ENCODE results near the gene NLGN2.

Gene NLGN2

DNA sequence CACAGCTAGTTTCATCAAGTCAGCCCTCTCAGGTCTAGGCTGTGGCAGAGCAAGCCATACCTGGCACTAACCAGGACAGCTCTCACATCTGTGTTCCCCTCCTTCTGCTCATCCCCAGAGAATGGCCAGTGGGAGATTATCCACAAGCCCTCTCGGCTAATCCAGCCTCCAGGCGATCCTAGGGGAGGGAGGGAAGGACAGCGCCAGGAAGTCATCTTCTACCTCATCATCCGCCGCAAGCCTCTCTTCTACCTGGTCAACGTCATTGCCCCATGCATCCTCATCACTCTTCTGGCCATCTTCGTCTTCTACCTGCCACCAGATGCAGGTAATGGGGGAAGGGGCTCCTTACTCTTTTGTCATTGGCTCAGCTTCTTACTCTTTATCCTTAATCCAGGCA lies 40.8 kb downstream of the NLGN2 start:
- peaks cover 12% of the 10 kb centered on the region for H3K4me1 ChIP-seq (ENCODE audit: control insufficient read depth, insufficient read depth, low read length)
- no peak overlapping the region for H3K27ac ChIP-seq (ENCODE audit: low read length)
- peaks cover 32 to 42% of the 10 kb centered on the region in 2 donors for H3K27me3 ChIP-seq (ENCODE audit: control insufficient read depth in 1 of 2, insufficient read depth in 2 of 2, low read length in 2 of 2)
- H3K4me3 ChIP-seq (ENCODE audit: low read length in 2 of 2): no peak overlapping the region
- H3K36me3 ChIP-seq (ENCODE audit: control insufficient read depth in 2 of 2, insufficient read depth in 2 of 2, low read length in 2 of 2): no peaks in the 10 kb centered on the region
- no peak overlapping the region for H3K9ac ChIP-seq (ENCODE audit: low read length in 2 of 2)
- H3K9me3 ChIP-seq (ENCODE audit: control insufficient read depth in 2 of 2, low read length in 2 of 2): no peaks in the 10 kb centered on the region

DNA sequence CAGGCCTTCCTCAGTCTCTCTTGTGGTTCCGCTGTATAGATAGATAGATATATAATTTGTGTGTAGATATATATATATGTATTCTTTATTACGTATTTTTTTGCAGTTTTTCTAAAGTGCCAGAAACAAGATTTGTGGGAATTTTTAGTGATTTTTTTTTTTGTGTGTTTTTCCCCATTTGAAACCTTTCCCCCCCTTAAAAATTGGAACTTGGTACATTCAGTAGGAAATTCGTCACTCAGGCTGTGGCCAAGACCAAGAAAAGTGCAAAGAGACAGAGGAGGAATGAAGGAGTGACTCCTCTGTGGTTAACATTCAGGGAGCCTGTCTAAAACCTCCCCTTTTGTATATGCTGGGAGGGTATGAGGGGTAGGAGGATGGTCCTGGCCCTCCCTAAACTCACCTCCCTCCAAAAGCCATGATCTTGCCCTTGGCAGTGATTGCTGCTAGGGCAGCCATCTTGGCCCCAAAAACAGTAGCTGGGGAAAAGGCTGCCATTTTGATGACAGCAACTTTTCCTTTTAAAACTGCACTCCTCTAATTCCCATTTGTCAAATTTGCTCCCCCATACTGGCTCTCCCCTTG lies 52.4 kb downstream of the NLGN2 start:
- H3K4me1 ChIP-seq (ENCODE audit: control insufficient read depth, insufficient read depth, low read length): no peaks in the 10 kb centered on the region
- no peak overlapping the region for H3K9ac ChIP-seq (ENCODE audit: low read length in 2 of 2)
- H3K27ac ChIP-seq (ENCODE audit: low read length): peak overlapping the region; percentile 18
- no peak overlapping the region for H3K4me3 ChIP-seq (ENCODE audit: low read length in 2 of 2)
- no peaks in the 10 kb centered on the region for H3K27me3 ChIP-seq (ENCODE audit: control insufficient read depth in 1 of 2, insufficient read depth in 2 of 2, low read length in 2 of 2)
- H3K9me3 ChIP-seq (ENCODE audit: control insufficient read depth in 2 of 2, low read length in 2 of 2): no peaks in the 10 kb centered on the region
- H3K36me3 ChIP-seq (ENCODE audit: control insufficient read depth in 2 of 2, insufficient read depth in 2 of 2, low read length in 2 of 2): peaks cover 0 to 6% of the 10 kb centered on the region in 2 donors

DNA sequence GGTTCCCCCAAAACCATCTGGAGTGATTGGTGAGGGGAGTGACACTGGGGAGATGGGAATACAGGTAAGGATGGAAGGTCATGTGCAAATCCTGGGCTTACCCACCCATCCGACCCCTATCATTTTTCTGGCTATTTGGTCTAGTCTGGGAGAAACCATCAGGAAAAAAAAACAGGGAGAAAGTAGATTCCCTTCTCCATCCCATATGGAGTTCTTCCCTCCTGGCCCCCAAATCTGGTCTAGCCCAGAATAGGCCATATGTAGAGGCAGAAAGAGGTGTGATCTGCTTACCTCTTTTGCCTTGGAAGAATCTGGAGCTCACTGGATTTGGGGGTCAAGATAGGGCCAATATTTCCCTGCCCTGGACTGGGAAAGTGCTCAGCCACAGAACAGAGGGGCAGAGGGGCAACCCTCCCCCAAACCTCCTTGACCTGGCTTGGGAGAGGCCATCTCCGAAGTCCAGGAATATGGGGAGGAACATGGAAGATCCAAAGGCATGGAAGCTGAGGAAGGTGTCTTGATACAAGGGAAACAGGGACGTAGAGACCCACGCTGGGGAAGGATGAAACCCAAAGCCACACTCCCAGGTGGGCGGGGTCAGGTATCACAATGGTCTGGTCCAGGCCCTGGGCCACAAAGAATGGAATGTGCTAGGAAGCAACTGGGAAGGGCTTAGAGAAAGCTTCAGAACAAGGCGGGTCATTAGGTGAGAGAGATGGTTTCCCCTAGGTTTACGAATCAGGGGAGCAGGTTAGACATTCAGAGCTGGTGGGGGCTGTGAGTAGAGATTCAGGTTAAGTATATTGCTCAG lies 53.4 kb downstream of the NLGN2 start:
- Histone ChIP-seq H3K9ac (ENCODE audit: low read length in 2 of 2) (no peak overlapping the region), H3K4me1 (ENCODE audit: control insufficient read depth, insufficient read depth, low read length) (peaks cover 4% of the 10 kb centered on the region), H3K27ac (ENCODE audit: low read length) (no peak overlapping the region), H3K36me3 (ENCODE audit: control insufficient read depth in 2 of 2, insufficient read depth in 2 of 2, low read length in 2 of 2) (peaks cover 0 to 6% of the 10 kb centered on the region in 2 donors), H3K9me3 (ENCODE audit: control insufficient read depth in 2 of 2, low read length in 2 of 2) (no peaks in the 10 kb centered on the region), H3K4me3 (ENCODE audit: low read length in 2 of 2) (no peak overlapping the region), H3K27me3 (ENCODE audit: control insufficient read depth in 1 of 2, insufficient read depth in 2 of 2, low read length in 2 of 2) (no peaks in the 10 kb centered on the region)

DNA sequence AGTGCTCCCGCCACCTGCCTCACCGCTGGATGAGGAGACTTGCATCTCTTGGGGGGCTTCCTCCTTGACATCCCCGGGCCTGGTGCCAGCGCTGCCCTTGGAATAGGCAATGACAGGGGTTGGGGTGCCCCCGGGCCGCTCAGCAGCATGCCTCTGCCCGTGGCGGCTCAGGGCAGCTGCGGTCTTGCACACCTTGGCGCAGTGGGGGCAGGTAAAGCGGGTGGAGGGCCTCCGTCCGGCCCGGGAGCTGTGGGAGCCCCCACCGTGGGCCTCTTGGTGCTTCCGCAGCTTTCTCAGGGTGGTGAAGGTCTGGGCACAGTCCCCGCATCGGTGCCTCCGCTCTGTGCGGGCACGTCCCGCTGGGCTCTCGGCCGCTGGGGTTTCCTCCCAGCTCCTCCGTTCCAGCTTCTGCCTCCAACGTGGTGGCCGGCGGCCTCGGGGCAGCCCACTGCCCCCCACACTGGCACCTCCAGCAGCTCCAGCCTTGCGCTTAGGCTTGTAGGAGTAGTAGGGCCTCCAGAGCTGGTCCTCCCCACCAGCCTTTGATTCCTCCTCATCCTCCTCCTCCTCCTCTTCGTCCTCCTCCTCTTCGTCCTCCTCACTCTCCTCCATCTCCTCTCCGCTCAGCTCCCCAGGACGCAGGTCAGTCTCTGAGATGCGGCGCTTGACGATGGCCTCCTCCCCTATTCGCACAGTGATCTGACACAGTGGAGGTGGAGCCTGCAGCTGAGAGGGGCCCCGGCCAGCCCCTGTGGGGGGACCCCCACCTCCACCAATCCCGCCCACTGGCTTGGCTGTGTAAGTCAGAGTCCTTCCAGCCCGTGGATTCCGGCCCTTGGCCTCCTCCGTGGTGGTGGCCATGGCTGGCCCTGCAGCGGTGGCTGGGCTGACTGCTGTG lies 55.1 kb downstream of the NLGN2 start:
- H3K36me3 ChIP-seq (ENCODE audit: control insufficient read depth in 2 of 2, insufficient read depth in 2 of 2, low read length in 2 of 2): peaks cover 4 to 9% of the 10 kb centered on the region in 2 donors
- H3K4me1 ChIP-seq (ENCODE audit: control insufficient read depth, insufficient read depth, low read length): peaks cover 16% of the 10 kb centered on the region
- no peaks in the 10 kb centered on the region for H3K9me3 ChIP-seq (ENCODE audit: control insufficient read depth in 2 of 2, low read length in 2 of 2)
- H3K27me3 ChIP-seq (ENCODE audit: control insufficient read depth in 1 of 2, insufficient read depth in 2 of 2, low read length in 2 of 2): no peaks in the 10 kb centered on the region
- H3K4me3 ChIP-seq (ENCODE audit: low read length in 2 of 2): no peak overlapping the region
- H3K9ac ChIP-seq (ENCODE audit: low read length in 2 of 2): no peak overlapping the region
- H3K27ac ChIP-seq (ENCODE audit: low read length): no peak overlapping the region

DNA sequence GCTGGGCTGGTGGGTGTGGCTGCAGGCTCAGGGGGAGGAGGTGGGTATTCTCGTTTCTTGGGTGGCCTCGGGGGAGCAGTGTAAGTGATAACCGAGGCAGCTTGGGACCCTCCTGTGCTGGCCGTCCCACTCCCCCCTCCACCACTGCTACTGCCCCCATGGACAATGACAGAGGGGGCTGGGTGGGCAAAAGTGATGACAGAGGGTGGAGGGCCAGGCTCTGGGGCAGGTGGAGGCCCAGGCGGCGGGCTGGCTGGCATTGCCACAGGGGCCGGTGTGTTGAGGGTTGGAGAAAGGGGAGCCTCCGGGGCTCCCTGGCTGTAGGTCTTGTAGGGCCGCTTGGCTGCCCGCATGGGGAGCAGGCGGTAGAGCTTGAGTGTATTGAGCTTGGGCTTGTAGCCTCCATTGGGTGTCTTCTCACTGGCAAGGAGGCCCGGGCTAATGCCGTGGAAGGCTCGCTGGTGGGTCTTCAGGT lies 55.8 kb downstream of the NLGN2 start:
- Histone ChIP-seq H3K4me1 (ENCODE audit: control insufficient read depth, insufficient read depth, low read length) (peaks cover 18% of the 10 kb centered on the region), H3K9me3 (ENCODE audit: control insufficient read depth in 2 of 2, low read length in 2 of 2) (no peaks in the 10 kb centered on the region), H3K27me3 (ENCODE audit: control insufficient read depth in 1 of 2, insufficient read depth in 2 of 2, low read length in 2 of 2) (no peaks in the 10 kb centered on the region), H3K4me3 (ENCODE audit: low read length in 2 of 2) (no peak overlapping the region), H3K27ac (ENCODE audit: low read length) (no peak overlapping the region), H3K36me3 (ENCODE audit: control insufficient read depth in 2 of 2, insufficient read depth in 2 of 2, low read length in 2 of 2) (peaks cover 4 to 9% of the 10 kb centered on the region in 2 donors), H3K9ac (ENCODE audit: low read length in 2 of 2) (no peak overlapping the region)

DNA sequence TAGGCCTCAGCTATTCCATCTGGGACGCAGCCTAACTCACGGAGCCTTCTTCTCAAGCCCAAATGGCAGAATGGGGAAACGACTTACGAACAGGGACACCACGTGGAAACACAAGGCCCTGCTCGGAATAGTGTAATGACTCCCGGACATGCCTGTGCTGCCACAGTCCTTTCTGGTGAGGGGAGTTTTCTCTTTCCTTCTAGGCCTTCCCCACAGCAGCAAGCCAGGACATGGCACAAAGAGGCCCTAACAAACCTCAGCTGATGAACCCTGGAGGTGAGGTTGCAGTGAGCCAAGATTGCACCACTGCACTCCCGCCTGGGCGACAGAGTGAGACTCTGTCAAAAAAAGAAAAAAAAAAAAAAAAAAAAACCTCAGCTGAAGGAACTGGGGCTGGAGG lies 56.4 kb downstream of the NLGN2 start:
- peaks cover 18% of the 10 kb centered on the region for H3K4me1 ChIP-seq (ENCODE audit: control insufficient read depth, insufficient read depth, low read length)
- H3K9me3 ChIP-seq (ENCODE audit: control insufficient read depth in 2 of 2, low read length in 2 of 2): no peaks in the 10 kb centered on the region
- H3K4me3 ChIP-seq (ENCODE audit: low read length in 2 of 2): no peak overlapping the region
- no peaks in the 10 kb centered on the region for H3K27me3 ChIP-seq (ENCODE audit: control insufficient read depth in 1 of 2, insufficient read depth in 2 of 2, low read length in 2 of 2)
- peaks cover 4 to 9% of the 10 kb centered on the region in 2 donors for H3K36me3 ChIP-seq (ENCODE audit: control insufficient read depth in 2 of 2, insufficient read depth in 2 of 2, low read length in 2 of 2)
- H3K9ac ChIP-seq (ENCODE audit: low read length in 2 of 2): no peak overlapping the region
- H3K27ac ChIP-seq (ENCODE audit: low read length): no peak overlapping the region

DNA sequence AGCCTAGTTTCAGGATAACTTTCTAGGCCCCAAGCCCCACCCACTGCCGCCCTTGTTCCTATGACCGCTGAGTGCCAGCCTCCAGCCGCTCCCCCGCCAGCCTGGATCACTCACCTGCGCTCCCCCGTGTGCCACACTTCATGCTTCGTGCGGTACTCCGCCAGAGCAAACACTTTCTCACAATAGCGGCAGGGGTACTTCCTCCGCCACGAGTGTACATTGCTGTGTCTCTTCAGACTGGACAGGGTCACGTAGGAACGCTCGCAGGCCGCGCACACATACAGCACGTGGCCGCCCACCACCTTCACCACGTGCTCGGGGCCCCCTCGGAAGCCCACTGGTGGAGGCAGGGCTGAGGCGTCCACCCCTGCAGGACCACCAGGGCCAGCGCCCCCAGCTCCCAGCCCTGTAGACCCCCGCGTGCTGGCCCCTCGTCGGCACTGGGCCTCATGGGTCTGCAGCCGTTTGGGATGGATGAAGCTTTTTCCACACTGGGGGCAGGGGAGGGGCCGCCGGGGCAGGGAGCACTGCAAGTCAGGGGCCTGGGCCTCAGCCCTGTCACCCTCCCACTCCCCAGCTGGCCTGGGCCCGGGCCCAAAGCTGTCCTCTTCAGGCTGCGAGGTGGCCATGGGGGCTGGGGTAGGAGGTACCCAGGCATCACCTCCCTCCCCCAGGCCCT lies 58.1 kb downstream of the NLGN2 start:
- H3K36me3 ChIP-seq (ENCODE audit: control insufficient read depth in 2 of 2, insufficient read depth in 2 of 2, low read length in 2 of 2): peaks cover 4 to 9% of the 10 kb centered on the region in 2 donors
- no peak overlapping the region for H3K9ac ChIP-seq (ENCODE audit: low read length in 2 of 2)
- peaks cover 20% of the 10 kb centered on the region for H3K4me1 ChIP-seq (ENCODE audit: control insufficient read depth, insufficient read depth, low read length)
- no peak overlapping the region for H3K27ac ChIP-seq (ENCODE audit: low read length)
- no peak overlapping the region for H3K4me3 ChIP-seq (ENCODE audit: low read length in 2 of 2)
- H3K27me3 ChIP-seq (ENCODE audit: control insufficient read depth in 1 of 2, insufficient read depth in 2 of 2, low read length in 2 of 2): no peaks in the 10 kb centered on the region
- no peaks in the 10 kb centered on the region for H3K9me3 ChIP-seq (ENCODE audit: control insufficient read depth in 2 of 2, low read length in 2 of 2)

DNA sequence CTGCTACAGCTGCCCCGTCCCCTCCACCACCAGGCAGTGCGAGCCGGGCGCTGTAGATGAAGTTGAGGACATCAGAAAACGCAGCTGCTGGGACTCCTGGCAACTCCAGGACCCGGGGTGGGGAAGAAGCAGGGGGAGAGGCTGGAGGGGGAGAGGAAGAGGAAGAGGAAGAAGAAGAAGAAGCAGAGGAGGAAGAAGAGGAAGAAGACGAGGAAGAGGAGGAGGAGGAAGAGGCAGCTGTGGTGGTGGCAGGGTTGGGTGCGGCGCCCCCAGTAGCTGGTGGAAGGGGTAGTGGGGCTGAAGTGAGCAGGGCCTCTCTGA lies 58.6 kb downstream of the NLGN2 start:
- Histone ChIP-seq H3K27ac (ENCODE audit: low read length) (peak overlapping the region; percentile 31), H3K27me3 (ENCODE audit: control insufficient read depth in 1 of 2, insufficient read depth in 2 of 2, low read length in 2 of 2) (no peaks in the 10 kb centered on the region), H3K36me3 (ENCODE audit: control insufficient read depth in 2 of 2, insufficient read depth in 2 of 2, low read length in 2 of 2) (peaks cover 4 to 9% of the 10 kb centered on the region in 2 donors), H3K4me3 (ENCODE audit: low read length in 2 of 2) (no peak overlapping the region), H3K9me3 (ENCODE audit: control insufficient read depth in 2 of 2, low read length in 2 of 2) (no peaks in the 10 kb centered on the region), H3K9ac (ENCODE audit: low read length in 2 of 2) (no peak overlapping the region), H3K4me1 (ENCODE audit: control insufficient read depth, insufficient read depth, low read length) (peaks cover 20% of the 10 kb centered on the region)

DNA sequence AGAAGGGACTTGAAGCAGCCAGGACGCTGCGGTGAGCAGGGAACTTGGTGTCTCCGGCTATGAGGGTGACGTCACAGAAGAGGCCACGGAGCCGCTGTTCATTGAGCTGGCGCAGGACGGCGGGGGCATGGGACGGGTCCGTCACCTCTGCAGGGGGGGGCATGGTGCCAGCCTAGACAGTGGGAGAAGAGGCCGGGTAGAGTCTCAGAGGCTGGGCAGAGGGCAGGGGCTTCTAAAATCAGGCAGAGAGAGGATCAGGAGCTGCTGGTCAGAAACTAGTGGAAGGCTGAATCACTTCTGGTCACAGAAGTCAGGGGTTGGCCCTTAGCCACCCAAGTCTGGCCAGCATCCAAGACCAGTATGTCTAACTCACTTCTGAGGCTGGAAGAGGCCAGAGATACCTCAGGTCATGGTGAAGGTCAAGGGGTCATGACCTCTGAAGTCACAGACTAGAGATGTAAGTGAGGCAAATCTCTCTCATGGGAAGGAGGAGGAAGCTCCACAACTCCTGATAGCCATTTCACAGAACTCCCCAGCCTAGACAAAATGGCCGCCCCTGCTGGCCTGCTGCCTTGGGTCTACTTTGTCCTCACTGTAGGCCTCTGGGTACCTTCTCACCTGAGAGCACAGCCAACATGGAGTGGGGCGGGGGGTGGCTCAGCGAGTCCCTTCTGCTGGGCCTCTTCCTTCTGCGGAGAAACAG lies 59.1 kb downstream of the NLGN2 start:
- H3K27me3 ChIP-seq (ENCODE audit: control insufficient read depth in 1 of 2, insufficient read depth in 2 of 2, low read length in 2 of 2): no peaks in the 10 kb centered on the region
- no peaks in the 10 kb centered on the region for H3K9me3 ChIP-seq (ENCODE audit: control insufficient read depth in 2 of 2, low read length in 2 of 2)
- H3K36me3 ChIP-seq (ENCODE audit: control insufficient read depth in 2 of 2, insufficient read depth in 2 of 2, low read length in 2 of 2): peaks cover 4 to 9% of the 10 kb centered on the region in 2 donors
- H3K27ac ChIP-seq (ENCODE audit: low read length): peak overlapping the region; percentile 31
- peaks cover 22% of the 10 kb centered on the region for H3K4me1 ChIP-seq (ENCODE audit: control insufficient read depth, insufficient read depth, low read length)
- H3K4me3 ChIP-seq (ENCODE audit: low read length in 2 of 2): no peak overlapping the region
- H3K9ac ChIP-seq (ENCODE audit: low read length in 2 of 2): no peak overlapping the region

DNA sequence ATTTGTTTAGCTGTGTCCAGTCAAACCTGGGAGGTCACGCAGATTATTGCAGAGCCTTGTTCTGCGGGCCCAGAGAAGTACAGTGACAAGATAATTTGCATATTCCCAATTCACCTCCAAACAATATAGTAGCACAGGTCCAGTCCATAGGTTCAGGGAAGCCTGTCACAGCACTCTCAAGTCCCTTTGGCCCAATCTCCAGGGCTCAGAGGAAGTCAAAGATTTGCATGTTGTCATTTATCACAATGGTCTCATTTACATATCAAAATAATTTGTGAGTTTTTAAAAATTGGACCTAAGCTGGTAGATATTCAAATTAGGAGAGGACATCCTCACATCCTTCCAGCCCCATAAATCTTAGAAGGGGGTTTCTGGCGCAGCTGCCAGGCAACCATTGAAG lies 59.9 kb downstream of the NLGN2 start:
- no peaks in the 10 kb centered on the region for H3K27me3 ChIP-seq (ENCODE audit: control insufficient read depth in 1 of 2, insufficient read depth in 2 of 2, low read length in 2 of 2)
- peaks cover 4 to 9% of the 10 kb centered on the region in 2 donors for H3K36me3 ChIP-seq (ENCODE audit: control insufficient read depth in 2 of 2, insufficient read depth in 2 of 2, low read length in 2 of 2)
- H3K9me3 ChIP-seq (ENCODE audit: control insufficient read depth in 2 of 2, low read length in 2 of 2): no peaks in the 10 kb centered on the region
- H3K9ac ChIP-seq (ENCODE audit: low read length in 2 of 2): no peak overlapping the region
- H3K4me3 ChIP-seq (ENCODE audit: low read length in 2 of 2): no peak overlapping the region
- peaks cover 26% of the 10 kb centered on the region for H3K4me1 ChIP-seq (ENCODE audit: control insufficient read depth, insufficient read depth, low read length)
- no peak overlapping the region for H3K27ac ChIP-seq (ENCODE audit: low read length)
